Astrocyte of the cerebellum (primary cell): ENCODE measurements around the gene SPAAR.

Source experiments
- DNase-seq: peaks from one replicate; pipeline ENCODE4 v3.0.0-alpha.2; 2011; ENCODE audit warnings: low read depth
- H3K4me3 ChIP-seq: 2 replicates; pipeline ENCODE4 v1.5.1; 2011; ENCODE audit warnings: mild to moderate bottlenecking, low read depth, low read length, moderate library complexity
- CTCF ChIP-seq: IDR thresholded peaks from 2 replicates; pipeline ENCODE4 v1.5.1; 2012; ENCODE audit warnings: low read length, low read depth, moderate library complexity, mild to moderate bottlenecking; ENCODE audit errors: missing control alignments
- in situ Hi-C: cut with HindIII; loops from 2 replicates; pipeline ENCODE4 v1.10.0; 2017; ENCODE audit warnings: low sequenced_read_pairs

Gene SPAAR

GRCh38 chr9:35898337-35898736 is 11.0 kb upstream of the SPAAR start:
- in situ Hi-C loops, result loop anchor here (25.0 kb wide), 1 partner anchor 136 kb away; the partner anchor contains the start of gene MSMP
- no peak for DNase-seq
- H3K4me3 ChIP-seq, result no peak overlapping the region
- no peak for TF ChIP-seq CTCF

GRCh38 chr9:35899021-35899420 is 10.3 kb upstream of the SPAAR start:
- no peak for TF ChIP-seq CTCF
- in situ Hi-C loops, result loop anchor here (25.0 kb wide), 1 partner anchor 137 kb away; the partner anchor contains the start of gene MSMP
- no peak for DNase-seq
- H3K4me3 ChIP-seq, result no peak overlapping the region

- in situ Hi-C loops, result loop anchor here (10.0 kb wide), 1 partner anchor 122 kb away; no protein-coding TSS in a partner anchor
- peak; percentile 47 for TF ChIP-seq CTCF
- H3K4me3 ChIP-seq, result no peak overlapping the region
- DNase-seq, result no peak
Observed at GRCh38 chr9:35903049-35903448, 6.2 kb upstream of the SPAAR start.

- in situ Hi-C loops, result loop anchor here (10.0 kb wide), 1 partner anchor 120 kb away; no protein-coding TSS in a partner anchor
- TF ChIP-seq CTCF, result no peak
- DNase-seq, result no peak
- H3K4me3 ChIP-seq, result no peak overlapping the region
Observed at GRCh38 chr9:35904338-35904737, 5.0 kb upstream of the SPAAR start.

GRCh38 chr9:35905051-35905781 is 4.1 kb upstream of the SPAAR start:
- H3K4me3 ChIP-seq, result no peak overlapping the region
- in situ Hi-C loops, result loop anchor here (10.0 kb wide), 1 partner anchor 120 kb away; no protein-coding TSS in a partner anchor
- no peak for DNase-seq
- TF ChIP-seq CTCF, result no peak

GRCh38 chr9:35905912-35906679 is 3.2 kb upstream of the SPAAR start, which contains the start of gene HRCT1:
HRCT1 (plus strand) TSS chr9:35906202; CDS start chr9:35906288, 86 bp downstream.
- H3K4me3 ChIP-seq, result no peak within 1 kb of the TSS
- in situ Hi-C loops, result loop anchor here (10.0 kb wide), 1 partner anchor 119 kb away; no protein-coding TSS in a partner anchor
- DNase-seq, result peak; percentile 90
- no peak for TF ChIP-seq CTCF
